Body of pancreas (tissue), 4 donors: ENCODE results near the gene FOXO6.

Experiments
- CTCF ChIP-seq, 7 experiments: fragments of 450-650 bp in 4 of 7; fragments of 200-600 bp in 3 of 7; sonication (generic) in 3 of 7; IDR thresholded peaks; one replicate each; pipeline ENCODE4 v1.5.1; 2016 to 2019; ENCODE audit warnings: antibody characterized with exemption in 7 of 7
- POLR2A ChIP-seq, 3 donors: fragments of 450-650 bp; IDR thresholded peaks; one replicate each; pipeline ENCODE4 v1.6.1; 2016; ENCODE audit warnings: antibody characterized with exemption in 3 of 3, mild to moderate bottlenecking in 2 of 3

GRCh38 chr1:41387667-41388091 is 26.4 kb downstream of the FOXO6 start:
- TF ChIP-seq CTCF (IDR thresholded peaks at IDR 0.05), result no peak
- TF ChIP-seq POLR2A (IDR thresholded peaks at IDR 0.05), result peak in 1 of 3 donors; percentile 12
